Common myeloid progenitor, CD34-positive (primary cell): ENCODE measurements around the gene HS6ST3.
"Not testable (repeated sequence)": the region's sequence is repeated elsewhere in the genome, so short reads cannot be mapped to it uniquely, and the experiment has no call there.

Source experiments
- CTCF ChIA-PET: fragments of 350-600 bp; sonication (Branson Sonifier 250); formaldehyde crosslinking; loops from one replicate; lab custom pipeline; 2021; ENCODE audit warnings: antibody characterized with exemption; lab: Charles Lee
- POLR2A ChIA-PET: fragments of 350-600 bp; sonication (Branson Sonifier 250); formaldehyde crosslinking; loops from one replicate; lab custom pipeline; 2021; ENCODE audit warnings: antibody characterized with exemption; lab: Charles Lee
- DNase-seq, 3 donors: peaks; one replicate each; pipeline versions ENCODE4 v3.0.0 to v3.0.0-alpha.2; 2013
- H3K27ac ChIP-seq, 2 experiments: 1 replicate in 1 of 2; 2 replicates in 1 of 2; pipeline ENCODE4 v1.7.0; 2013; ENCODE audit warnings: inconsistent platforms in 2 of 2, low read length in 2 of 2, mild to moderate bottlenecking in 2 of 2, low read depth in 1 of 2, moderate library complexity in 1 of 2; ENCODE audit not compliant: severe bottlenecking in 2 of 2, insufficient read depth in 1 of 2, poor library complexity in 1 of 2
- H3K27me3 ChIP-seq, 5 experiments: replicated peaks in 2 of 5; 1 replicate in 3 of 5; 2 replicates in 2 of 5; pipeline versions ENCODE4 v1.6.1 to v1.7.0; 2013; ENCODE audit warnings: low read length in 4 of 5, mild to moderate bottlenecking in 2 of 5, moderate library complexity in 2 of 5, inconsistent platforms in 1 of 5; ENCODE audit not compliant: insufficient read depth in 5 of 5, control insufficient read depth in 4 of 5
- H3K36me3 ChIP-seq, 4 experiments: 1 replicate in 2 of 4; 2 replicates in 2 of 4; pipeline versions ENCODE4 v1.6.1 to v1.7.0; 2013; ENCODE audit warnings: low read length in 3 of 4, control low read depth in 1 of 4, mild to moderate bottlenecking in 1 of 4; ENCODE audit not compliant: control insufficient read depth in 4 of 4, insufficient read depth in 4 of 4
- H3K4me1 ChIP-seq, 4 experiments: 1 replicate in 3 of 4; 2 replicates in 1 of 4; pipeline versions ENCODE4 v1.6.1 to v1.7.1; 2013; ENCODE audit warnings: low read length in 3 of 4, mild to moderate bottlenecking in 3 of 4, control low read depth in 1 of 4, inconsistent platforms in 1 of 4, moderate library complexity in 1 of 4; ENCODE audit not compliant: control insufficient read depth in 4 of 4, insufficient read depth in 4 of 4; ENCODE audit errors: control extremely low read depth in 1 of 4
- H3K4me3 ChIP-seq, 7 experiments: 1 replicate in 4 of 7; 2 replicates in 3 of 7; pipeline versions ENCODE4 v1.5.1 to v1.7.0; 2013; ENCODE audit warnings: mild to moderate bottlenecking in 7 of 7, low read length in 6 of 7, moderate library complexity in 6 of 7, inconsistent platforms in 2 of 7, low read depth in 2 of 7, control low read depth in 1 of 7; ENCODE audit not compliant: insufficient read depth in 4 of 7, control insufficient read depth in 1 of 7; ENCODE audit errors: extremely low read depth in 1 of 7
- H3K9me3 ChIP-seq, 5 experiments: 1 replicate in 4 of 5; 2 replicates in 1 of 5; pipeline versions ENCODE4 v1.6.1 to v1.7.1; 2013; ENCODE audit warnings: low read length in 4 of 5, mild to moderate bottlenecking in 2 of 5, inconsistent platforms in 1 of 5, low read depth in 1 of 5, moderate library complexity in 1 of 5; ENCODE audit not compliant: control insufficient read depth in 4 of 5, insufficient read depth in 2 of 5; ENCODE audit errors: control extremely low read depth in 1 of 5
- WGBS: methylation state at CpG from one replicate; pipeline ENCODE4 v1.1.5; 2013; ENCODE audit not compliant: insufficient coverage; 5-methylcytosine and 5-hydroxymethylcytosine counted together

The HS6ST3 gene

DNA sequence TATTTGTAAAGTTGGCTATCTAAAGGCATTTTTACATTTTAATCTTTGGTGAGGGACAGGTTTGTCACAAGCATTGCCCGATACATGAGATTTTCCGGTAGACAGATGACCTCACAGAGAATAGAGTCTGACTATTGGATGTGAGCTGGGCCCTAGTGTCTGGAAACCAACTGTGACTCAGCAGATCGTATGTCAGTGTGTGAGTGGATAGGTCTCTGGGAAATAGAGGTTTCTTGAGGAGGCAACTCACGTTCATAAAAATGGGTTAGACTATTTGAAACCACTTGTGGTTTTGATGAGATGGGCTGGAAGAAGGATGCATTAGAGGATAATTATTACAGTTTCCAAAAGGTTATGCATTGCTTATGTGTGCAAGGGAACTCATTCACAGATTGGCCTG is 19.2 kb downstream of the HS6ST3 start:
- no peak overlapping the region for H3K4me3 ChIP-seq
- ChIA-PET CTCF (no interaction called here), POLR2A (no interaction called here)
- DNase-seq = no peak
- H3K4me1 ChIP-seq = no peaks in the 10 kb centered on the region
- H3K27me3 ChIP-seq = peaks cover 0 to 2% (median 0%) of the 10 kb centered on the region in 5 experiments
- peaks cover 1 to 16% (median 4%) of the 10 kb centered on the region in 5 experiments for H3K9me3 ChIP-seq
- no peaks in the 10 kb centered on the region for H3K36me3 ChIP-seq
- WGBS = 94% methylated on average over 4 of the region's 4 CpGs
- H3K27ac ChIP-seq = no peak overlapping the region

DNA sequence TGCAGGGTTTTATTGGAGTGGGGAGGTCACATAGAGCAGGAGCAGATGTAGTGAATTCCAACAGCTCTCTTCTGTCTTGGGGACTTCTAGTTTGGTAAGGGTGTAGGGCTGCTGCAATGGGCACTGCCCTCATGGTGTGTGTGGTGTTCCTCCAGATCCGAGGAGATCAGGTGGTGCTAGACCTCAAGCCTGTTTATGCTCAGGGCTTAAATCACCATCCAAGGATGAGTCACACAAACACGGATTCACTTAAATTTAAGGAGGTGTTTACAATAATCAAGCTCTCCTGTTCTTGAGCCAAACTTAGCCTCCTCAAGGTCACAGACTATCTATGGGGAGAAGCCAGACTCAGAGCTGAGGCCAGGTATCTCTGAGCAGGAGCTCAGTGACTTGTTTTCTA is 23.0 kb downstream of the HS6ST3 start:
- Histone ChIP-seq H3K27ac (no peak overlapping the region), H3K4me3 (no peak overlapping the region), H3K36me3 (no peaks in the 10 kb centered on the region), H3K9me3 (peaks cover 0 to 7% (median 4%) of the 10 kb centered on the region in 5 experiments), H3K4me1 (no peaks in the 10 kb centered on the region), H3K27me3 (no peaks in the 10 kb centered on the region)
- ChIA-PET POLR2A (no interaction called here), CTCF (interaction anchor here (0.9 to 1.8 kb wide), 2 partner anchors 18 to 93 kb away, joined by 3 read pairs; no protein-coding TSS in a partner anchor)
- WGBS = 100% methylated on average over 1 of the region's 2 CpGs
- no peak for DNase-seq

DNA sequence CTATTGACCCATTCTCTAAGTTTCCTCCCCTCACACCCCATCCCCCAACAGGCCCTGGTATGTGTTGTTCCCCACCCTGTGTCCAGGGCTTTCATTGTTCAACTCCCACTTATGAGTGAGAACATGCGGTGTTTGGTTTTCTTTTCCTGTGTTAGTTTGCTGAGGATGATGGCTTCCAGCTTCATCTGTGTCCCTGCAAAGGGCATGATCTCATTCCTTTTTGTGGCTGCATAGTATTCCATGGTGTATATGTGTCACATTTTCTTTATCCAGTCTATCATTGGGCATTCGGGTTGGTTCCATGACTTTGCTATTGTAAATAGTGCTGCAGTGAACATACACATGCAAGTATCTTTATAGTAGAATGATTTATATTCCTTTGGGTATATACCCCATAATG is 25.5 kb downstream of the HS6ST3 start:
- H3K27ac ChIP-seq, POLR2A ChIA-PET, DNase-seq, H3K27me3 ChIP-seq, CTCF ChIA-PET, H3K36me3 ChIP-seq, H3K9me3 ChIP-seq, H3K4me1 ChIP-seq, H3K4me3 ChIP-seq: not testable (repeated sequence)
- 100% methylated on average over 1 of the region's 2 CpGs for WGBS

DNA sequence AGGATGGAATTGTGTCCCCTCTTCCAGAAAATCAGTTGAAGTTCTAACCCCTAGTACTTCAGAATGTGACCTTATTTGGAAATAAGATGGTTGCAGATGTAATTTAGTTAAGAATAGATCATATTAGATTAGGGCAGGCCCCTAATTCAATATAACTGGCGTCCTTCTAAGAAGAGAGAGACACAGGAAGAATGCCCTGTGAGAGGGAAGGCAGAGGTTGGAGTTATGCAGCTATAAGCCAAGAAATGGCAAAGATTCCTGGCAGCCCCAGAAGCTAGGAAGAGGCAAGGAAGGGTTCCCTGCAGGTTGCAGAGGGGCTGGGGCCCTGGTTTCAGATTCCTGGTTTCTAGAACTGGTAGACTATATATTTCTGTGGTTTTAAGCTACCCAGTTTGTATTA is 30.0 kb downstream of the HS6ST3 start:
- CTCF ChIA-PET = no interaction called here
- DNase-seq = no peak
- Histone ChIP-seq H3K27me3 (no peaks in the 10 kb centered on the region), H3K9me3 (no peaks in the 10 kb centered on the region), H3K36me3 (no peaks in the 10 kb centered on the region), H3K4me1 (no peaks in the 10 kb centered on the region), H3K27ac (no peak overlapping the region), H3K4me3 (no peak overlapping the region)
- POLR2A ChIA-PET = no interaction called here
- 100% methylated on average over 1 of the region's 1 CpG for WGBS

DNA sequence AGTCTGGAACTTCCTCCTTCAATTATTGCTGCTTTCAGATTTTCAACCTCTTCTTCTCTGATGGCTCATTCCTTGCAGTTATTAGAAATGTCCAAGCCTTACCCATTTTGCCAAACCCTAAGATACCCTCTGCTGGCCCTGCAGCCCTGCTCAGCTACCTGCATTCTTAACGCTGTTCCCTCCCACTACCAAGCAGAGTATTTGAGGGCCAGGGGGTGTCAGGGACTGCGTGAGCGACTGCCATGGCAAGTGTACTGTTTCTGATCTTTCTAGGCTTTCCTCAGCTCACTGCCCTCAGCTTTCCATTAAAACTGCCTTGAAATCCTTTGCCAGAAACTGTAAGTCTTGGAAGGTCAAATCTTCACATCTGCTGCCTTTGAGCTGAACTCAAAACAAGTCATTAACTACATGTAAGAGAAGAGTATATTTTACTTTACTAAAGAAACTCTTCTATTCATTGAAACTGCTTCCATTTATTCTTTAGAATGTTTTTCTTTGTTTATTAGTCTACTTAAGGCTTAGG is 41.0 kb downstream of the HS6ST3 start:
- Histone ChIP-seq H3K27me3 (peaks cover 0 to 3% (median 0%) of the 10 kb centered on the region in 5 experiments), H3K9me3 (no peaks in the 10 kb centered on the region), H3K4me3 (no peak overlapping the region), H3K27ac (no peak overlapping the region), H3K4me1 (no peaks in the 10 kb centered on the region), H3K36me3 (no peaks in the 10 kb centered on the region)
- WGBS = 87% methylated on average over 2 of the region's 3 CpGs
- CTCF ChIA-PET = interaction anchor here (0.9 kb wide), 1 partner anchor 19 kb away, joined by 3 read pairs; no protein-coding TSS in a partner anchor
- POLR2A ChIA-PET = no interaction called here
- no peak for DNase-seq

DNA sequence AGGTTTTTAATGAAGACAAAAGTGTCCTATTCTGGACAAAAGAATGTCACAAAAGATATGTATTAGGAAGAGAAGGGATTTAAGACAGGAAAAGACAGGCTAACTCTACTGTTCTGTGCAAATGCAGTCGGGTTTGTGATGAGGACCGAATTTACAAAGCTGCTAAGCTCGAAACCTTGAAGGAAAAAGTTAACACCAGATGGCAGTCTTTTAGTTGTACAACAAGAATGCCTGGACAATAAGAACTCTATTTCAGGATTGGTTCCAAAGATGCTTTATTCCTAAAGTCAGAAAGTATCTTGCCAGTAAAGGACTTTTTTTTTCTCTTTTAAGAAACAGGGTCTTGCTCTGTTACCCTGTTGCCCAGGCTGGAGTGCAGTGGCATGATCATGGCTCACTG is 51.1 kb downstream of the HS6ST3 start:
- no peak overlapping the region for H3K27ac ChIP-seq
- DNase-seq = peak in 2 of 3 donors; percentile 15
- H3K4me3 ChIP-seq = no peak overlapping the region
- ChIA-PET CTCF (interaction anchor here (1.2 kb wide), 1 partner anchor 16 kb away, joined by 3 read pairs; no protein-coding TSS in a partner anchor), POLR2A (no interaction called here)
- no peaks in the 10 kb centered on the region for H3K4me1 ChIP-seq
- no peaks in the 10 kb centered on the region for H3K9me3 ChIP-seq
- H3K36me3 ChIP-seq = no peaks in the 10 kb centered on the region
- H3K27me3 ChIP-seq = no peaks in the 10 kb centered on the region
- 73% methylated on average over 3 of the region's 3 CpGs for WGBS

DNA sequence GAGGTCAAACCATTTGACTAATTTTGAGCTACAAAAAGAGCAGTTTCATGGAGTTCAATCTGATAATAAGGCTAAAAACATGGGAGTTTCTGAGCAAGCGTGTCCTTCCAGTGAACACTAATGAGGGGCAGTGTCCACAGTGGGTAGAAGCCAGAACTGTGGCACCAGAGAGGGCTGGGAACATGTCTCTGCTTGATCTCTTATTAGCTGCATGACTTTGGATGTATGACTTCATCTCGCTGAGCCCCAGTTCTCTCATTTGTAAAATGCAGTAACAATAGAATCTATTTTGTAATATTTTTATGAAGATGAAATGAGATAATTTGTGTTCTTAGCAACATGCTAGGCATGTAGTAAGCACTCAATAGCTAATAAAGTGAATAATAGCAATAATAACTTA is 69.8 kb downstream of the HS6ST3 start:
- DNase-seq = no peak
- no peaks in the 10 kb centered on the region for H3K9me3 ChIP-seq
- H3K4me1 ChIP-seq = no peaks in the 10 kb centered on the region
- WGBS = 100% methylated on average over 1 of the region's 2 CpGs
- no peaks in the 10 kb centered on the region for H3K36me3 ChIP-seq
- ChIA-PET POLR2A (no interaction called here), CTCF (interaction anchor here (1.0 kb wide), 1 partner anchor 10 kb away, joined by 3 read pairs; no protein-coding TSS in a partner anchor)
- no peak overlapping the region for H3K27ac ChIP-seq
- no peaks in the 10 kb centered on the region for H3K27me3 ChIP-seq
- no peak overlapping the region for H3K4me3 ChIP-seq
